T1000 (cell line): ENCODE data around the gene CEP164.
"Not testable (repeated sequence)": the region's sequence is repeated elsewhere in the genome, so short reads cannot be mapped to it uniquely, and the experiment has no call there.

Source experiments
- DNase-seq: peaks from one replicate; lab custom pipeline; 2025; ENCODE audit warnings: mixed read lengths; lab: John Stamatoyannopoulos, UW

The CEP164 gene

GRCh38 chr11:117441146-117441975 is 113.7 kb downstream of the CEP164 start:
- DNase-seq: no peak

GRCh38 chr11:117442049-117442868 is 114.6 kb downstream of the CEP164 start:
- DNase-seq: no peak

GRCh38 chr11:117442869-117443239 is 115.2 kb downstream of the CEP164 start:
- DNase-seq: no peak

- DNase-seq: no peak
These were observed 115.9 kb downstream of the CEP164 start for GRCh38 chr11:117443266-117444186.

GRCh38 chr11:117444256-117444655 is 116.6 kb downstream of the CEP164 start:
- DNase-seq: no peak

GRCh38 chr11:117444711-117445658 is 117.3 kb downstream of the CEP164 start:
- DNase-seq: no peak

GRCh38 chr11:117449111-117449693 is 121.5 kb downstream of the CEP164 start:
- no peak for DNase-seq

GRCh38 chr11:117453886-117454563 is 126.4 kb downstream of the CEP164 start:
- no peak for DNase-seq

GRCh38 chr11:117454564-117454917 is 126.9 kb downstream of the CEP164 start:
- DNase-seq: no peak

- DNase-seq: no peak
These were observed 128.5 kb downstream of the CEP164 start for GRCh38 chr11:117456027-117456720.

GRCh38 chr11:117456721-117457029 is 129.0 kb downstream of the CEP164 start:
- not testable (repeated sequence) for DNase-seq

GRCh38 chr11:117457031-117457785 is 129.6 kb downstream of the CEP164 start:
- no peak for DNase-seq

- no peak for DNase-seq
These were observed 130.2 kb downstream of the CEP164 start for GRCh38 chr11:117457835-117458234.

- no peak for DNase-seq
These were observed 130.8 kb downstream of the CEP164 start for GRCh38 chr11:117458275-117459122.

GRCh38 chr11:117459123-117459978 is 131.7 kb downstream of the CEP164 start:
- DNase-seq: no peak

GRCh38 chr11:117459979-117460300 is 132.3 kb downstream of the CEP164 start:
- no peak for DNase-seq
